KOPT-K1 (cell line): Measurements from ENCODE around the gene CPZ.
"Not testable (repeated sequence)": the region's sequence is repeated elsewhere in the genome, so short reads cannot be mapped to it uniquely, and the experiment has no call there.

Experiments used
- H3K27ac ChIP-seq: fragments of 200-600 bp; sonication (generic); 2 replicates; pipeline ENCODE4 v1.5.1; 2016; ENCODE audit warnings: antibody characterized with exemption, mild to moderate bottlenecking, low read depth, low read length; ENCODE audit not compliant: poor library complexity, severe bottlenecking
- H3K36me3 ChIP-seq: fragments of 200-600 bp; sonication (generic); 2 replicates; pipeline ENCODE4 v1.5.1; 2017; ENCODE audit warnings: antibody characterized with exemption, mild to moderate bottlenecking, low read length, moderate library complexity; ENCODE audit not compliant: insufficient read depth
- H3K9me3 ChIP-seq: fragments of 200-600 bp; sonication (generic); 2 replicates; pipeline ENCODE4 v1.5.1; 2017; ENCODE audit warnings: antibody characterized with exemption, low read length, mild to moderate bottlenecking; ENCODE audit not compliant: insufficient read depth, poor library complexity, severe bottlenecking

CPZ gene

DNA sequence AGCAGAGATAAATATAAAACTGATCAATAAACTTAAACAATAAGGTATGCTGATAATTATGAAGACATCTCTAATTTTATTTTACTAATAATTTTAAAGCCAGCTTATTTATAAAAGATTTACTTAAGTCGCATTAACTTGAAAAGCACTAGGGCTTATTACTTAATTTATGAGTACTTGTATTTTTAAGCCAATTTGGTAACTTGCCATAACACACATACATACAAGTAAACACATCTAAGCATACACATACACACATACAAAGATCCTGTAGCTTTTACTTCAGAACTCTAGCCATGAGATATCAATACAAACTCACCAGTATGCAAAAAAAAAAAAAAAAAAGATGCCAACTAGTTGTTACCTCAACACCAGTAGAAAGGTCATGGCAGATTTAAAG lies 22.4 kb upstream of the CPZ start:
- Histone ChIP-seq H3K27ac (no peak overlapping the region), H3K36me3 (no peaks in the 10 kb centered on the region), H3K9me3 (no peaks in the 10 kb centered on the region)

- no peaks in the 10 kb centered on the region for H3K9me3 ChIP-seq
- H3K36me3 ChIP-seq, result no peaks in the 10 kb centered on the region
- H3K27ac ChIP-seq, result no peak overlapping the region
These were observed 20.6 kb upstream of the CPZ start for GRCh38 chr4:8571702-8572685.

DNA sequence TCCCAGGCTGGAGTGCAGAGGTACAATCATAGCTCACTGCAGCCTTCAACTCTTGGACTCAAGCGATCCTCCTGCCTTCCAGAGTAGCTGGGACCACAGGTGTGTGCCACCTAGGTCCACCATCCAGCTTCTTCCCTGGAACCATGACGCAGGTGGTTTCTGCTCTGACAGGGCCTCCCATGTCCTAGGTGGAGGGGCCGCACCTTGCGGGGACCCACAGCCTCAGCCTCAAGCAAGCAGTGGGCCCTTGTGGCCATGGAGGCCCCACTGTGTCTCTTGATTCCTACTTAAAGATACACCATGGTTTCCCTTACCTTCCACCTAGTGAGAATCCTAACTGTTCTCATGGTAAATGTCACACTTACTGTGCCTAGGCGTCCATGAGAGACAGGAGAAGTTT lies 19.3 kb upstream of the CPZ start:
- Histone ChIP-seq H3K36me3 (no peaks in the 10 kb centered on the region), H3K9me3 (no peaks in the 10 kb centered on the region), H3K27ac (no peak overlapping the region)

DNA sequence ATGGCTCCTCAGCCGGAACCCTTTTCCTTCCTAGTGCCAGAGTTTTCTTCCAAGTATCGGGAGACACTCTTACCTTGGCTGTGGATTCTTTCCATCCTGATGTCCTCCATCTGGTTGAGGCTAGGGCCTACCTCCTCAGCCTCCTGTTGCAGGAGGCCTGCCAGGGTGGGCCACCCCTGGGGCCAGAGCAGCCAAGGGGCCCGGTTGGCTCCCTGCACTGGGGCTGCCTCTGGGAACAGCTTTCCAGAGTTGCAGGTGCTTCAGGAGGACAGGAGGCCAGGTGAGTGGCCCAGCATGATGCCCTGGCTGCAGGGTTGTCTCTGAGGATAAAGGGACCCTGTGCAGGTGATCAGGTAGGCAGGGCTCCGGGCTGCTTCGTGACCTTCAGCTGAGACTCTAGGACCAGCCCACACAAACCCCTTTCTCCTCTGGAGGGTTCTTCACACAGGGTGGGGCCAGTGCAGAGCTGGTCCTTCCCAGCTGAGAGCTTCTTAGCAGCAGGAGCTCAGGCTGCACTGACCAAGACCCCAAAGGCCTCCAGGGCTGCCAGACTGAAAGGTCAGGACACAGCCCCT lies 17.7 kb upstream of the CPZ start:
- Histone ChIP-seq H3K36me3 (no peaks in the 10 kb centered on the region), H3K9me3 (no peaks in the 10 kb centered on the region), H3K27ac (no peak overlapping the region)

DNA sequence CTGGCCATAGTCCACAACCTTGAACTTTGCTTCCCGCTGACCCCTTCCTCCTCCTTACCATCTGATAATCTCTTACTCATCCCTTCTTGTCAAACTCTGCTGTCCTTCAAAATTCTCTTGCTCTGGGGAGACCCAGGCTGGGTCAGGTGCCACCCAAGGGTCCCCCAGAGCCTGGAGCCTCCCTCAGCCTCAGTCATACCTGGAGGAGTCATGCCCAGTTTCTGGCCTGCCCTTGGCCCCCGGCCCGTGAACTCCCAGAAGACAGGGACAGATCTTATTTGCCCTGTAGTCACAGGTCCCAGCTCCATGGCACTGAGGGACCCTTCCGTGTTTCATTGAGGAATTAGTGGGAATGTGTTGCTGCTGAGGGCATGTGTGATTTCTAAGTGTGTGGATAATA lies 17.1 kb upstream of the CPZ start:
- H3K9me3 ChIP-seq, result no peaks in the 10 kb centered on the region
- no peaks in the 10 kb centered on the region for H3K36me3 ChIP-seq
- no peak overlapping the region for H3K27ac ChIP-seq

DNA sequence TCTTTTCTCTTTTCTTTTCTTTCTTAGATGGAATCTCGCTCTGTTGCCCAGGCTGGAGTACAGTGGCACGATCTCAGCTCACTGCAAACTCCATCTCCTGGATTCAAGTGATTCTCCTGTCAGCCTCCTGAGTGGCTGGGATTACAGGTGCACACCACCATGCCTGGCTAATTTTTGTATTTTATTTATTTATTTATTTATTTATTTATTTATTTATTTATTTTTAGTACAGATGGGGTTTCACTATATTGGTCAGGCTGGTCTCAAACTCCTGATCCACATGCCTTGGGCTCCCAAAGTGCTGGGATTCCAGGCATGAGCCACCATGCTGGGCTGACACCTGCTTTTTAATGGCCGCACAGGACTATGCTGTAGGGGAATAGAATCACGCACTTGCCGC lies 16.0 kb upstream of the CPZ start:
- H3K36me3 ChIP-seq, H3K27ac ChIP-seq, H3K9me3 ChIP-seq: not testable (repeated sequence)

GRCh38 chr4:8577046-8577445 lies 15.5 kb upstream of the CPZ start:
- Histone ChIP-seq H3K27ac (no peak overlapping the region), H3K9me3 (no peaks in the 10 kb centered on the region), H3K36me3 (no peaks in the 10 kb centered on the region)

DNA sequence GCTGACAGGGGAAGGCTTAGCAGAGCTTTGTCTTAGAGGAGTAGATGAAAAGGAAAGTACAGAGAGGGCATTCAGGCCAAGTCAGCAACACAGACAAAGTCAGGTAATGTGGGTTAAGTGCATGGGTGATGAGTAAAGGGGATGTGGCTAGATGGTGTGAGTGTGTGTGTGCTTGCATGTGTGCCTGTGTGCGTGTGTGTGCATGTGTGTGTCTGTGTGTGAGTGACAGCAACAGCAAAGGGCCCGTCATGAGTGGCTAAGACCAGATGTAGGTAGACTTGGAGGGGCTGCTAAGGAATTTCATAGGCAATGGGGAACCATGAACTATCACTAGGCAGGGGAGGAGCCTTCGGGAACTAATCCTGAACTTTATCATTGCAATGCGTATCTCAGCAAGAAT lies 14.6 kb upstream of the CPZ start:
- no peaks in the 10 kb centered on the region for H3K36me3 ChIP-seq
- no peaks in the 10 kb centered on the region for H3K9me3 ChIP-seq
- no peak overlapping the region for H3K27ac ChIP-seq

DNA sequence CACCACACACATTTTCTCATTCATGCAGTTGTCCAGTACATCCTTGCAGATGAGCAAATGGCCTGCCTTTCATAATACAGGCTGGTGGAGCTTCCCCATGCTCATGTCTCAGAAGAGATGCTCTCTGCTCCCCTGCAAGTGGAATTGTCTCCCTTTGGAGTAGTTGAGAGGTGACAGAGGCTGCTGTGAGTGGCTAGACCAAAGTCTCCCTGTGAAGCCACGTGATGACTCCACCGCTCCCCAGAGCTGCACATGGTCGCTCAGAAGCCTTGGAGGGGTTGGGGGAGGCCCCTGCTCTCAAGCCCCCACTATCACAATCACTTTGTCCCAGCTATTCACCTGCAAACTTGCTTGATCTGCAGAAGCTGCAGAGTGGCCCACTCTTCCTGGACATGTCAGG lies 13.8 kb upstream of the CPZ start:
- Histone ChIP-seq H3K27ac (no peak overlapping the region), H3K36me3 (no peaks in the 10 kb centered on the region), H3K9me3 (no peaks in the 10 kb centered on the region)

- Histone ChIP-seq H3K27ac (no peak overlapping the region), H3K9me3 (no peaks in the 10 kb centered on the region), H3K36me3 (no peaks in the 10 kb centered on the region)
These were observed 12.8 kb upstream of the CPZ start for GRCh38 chr4:8579526-8580320.

DNA sequence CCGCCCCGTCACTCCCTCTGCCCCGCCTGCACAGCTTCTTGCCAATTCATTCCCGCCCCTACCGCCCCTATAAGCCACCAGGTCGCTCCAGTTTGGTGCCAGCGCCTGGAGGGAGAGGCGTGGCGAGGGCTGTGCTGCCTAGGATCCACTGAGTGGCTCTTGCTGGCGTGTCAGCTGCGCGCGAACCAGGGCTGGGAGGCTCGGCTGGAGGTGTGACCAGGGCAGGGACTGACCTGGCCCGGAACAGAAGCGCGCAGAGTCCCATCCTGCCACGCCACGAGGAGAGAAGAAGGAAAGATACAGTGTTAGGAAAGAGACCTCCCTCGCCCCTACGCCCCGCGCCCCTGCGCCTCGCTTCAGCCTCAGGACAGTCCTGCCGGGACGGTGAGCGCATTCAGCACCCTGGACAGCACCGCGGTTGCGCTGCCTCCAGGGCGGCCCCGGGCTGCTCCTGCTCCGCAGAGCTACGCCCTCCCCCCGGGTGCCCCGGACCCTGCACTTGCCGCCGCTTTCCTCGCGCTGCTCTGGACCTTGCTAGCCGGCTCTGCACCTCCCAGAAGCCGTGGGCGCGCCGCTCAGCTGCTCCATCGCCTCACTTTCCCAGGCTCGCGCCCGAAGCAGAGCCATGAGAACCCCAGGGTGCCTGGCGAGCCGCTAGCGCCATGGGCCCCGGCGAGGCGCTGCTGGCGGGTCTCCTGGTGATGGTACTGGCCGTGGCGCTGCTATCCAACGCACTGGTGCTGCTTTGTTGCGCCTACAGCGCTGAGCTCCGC lies 12.1 kb upstream of the CPZ start, which contains the start of gene GPR78:
TSS of gene GPR78 (plus strand) at position 72 of the 773 bp plus-strand sequence. CDS start at position 663, 591 bp downstream.
- Histone ChIP-seq H3K27ac (no peak within 1 kb of the TSS), H3K36me3 (no peaks in the 10 kb centered on the region)

DNA sequence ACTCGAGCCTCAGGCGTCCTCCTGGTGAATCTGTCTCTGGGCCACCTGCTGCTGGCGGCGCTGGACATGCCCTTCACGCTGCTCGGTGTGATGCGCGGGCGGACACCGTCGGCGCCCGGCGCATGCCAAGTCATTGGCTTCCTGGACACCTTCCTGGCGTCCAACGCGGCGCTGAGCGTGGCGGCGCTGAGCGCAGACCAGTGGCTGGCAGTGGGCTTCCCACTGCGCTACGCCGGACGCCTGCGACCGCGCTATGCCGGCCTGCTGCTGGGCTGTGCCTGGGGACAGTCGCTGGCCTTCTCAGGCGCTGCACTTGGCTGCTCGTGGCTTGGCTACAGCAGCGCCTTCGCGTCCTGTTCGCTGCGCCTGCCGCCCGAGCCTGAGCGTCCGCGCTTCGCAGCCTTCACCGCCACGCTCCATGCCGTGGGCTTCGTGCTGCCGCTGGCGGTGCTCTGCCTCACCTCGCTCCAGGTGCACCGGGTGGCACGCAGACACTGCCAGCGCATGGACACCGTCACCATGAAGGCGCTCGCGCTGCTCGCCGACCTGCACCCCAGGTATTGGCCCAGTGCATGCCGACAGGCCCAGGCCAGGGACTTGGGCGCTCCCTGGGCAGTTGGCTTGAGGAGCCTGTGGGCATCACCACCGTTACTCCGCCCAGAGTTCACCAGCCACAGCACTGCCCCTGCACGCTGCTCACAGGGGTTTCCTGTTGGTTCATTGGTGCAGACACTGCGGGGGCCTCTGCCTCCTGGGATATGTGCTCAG lies 11.3 kb upstream of the CPZ start:
- H3K27ac ChIP-seq, result no peak overlapping the region
- no peaks in the 10 kb centered on the region for H3K9me3 ChIP-seq
- no peaks in the 10 kb centered on the region for H3K36me3 ChIP-seq

More for the DNA sequence above, 12.1 kb upstream of the CPZ start, which contains the start of gene GPR78:
- no peaks in the 10 kb centered on the region for H3K9me3 ChIP-seq

DNA sequence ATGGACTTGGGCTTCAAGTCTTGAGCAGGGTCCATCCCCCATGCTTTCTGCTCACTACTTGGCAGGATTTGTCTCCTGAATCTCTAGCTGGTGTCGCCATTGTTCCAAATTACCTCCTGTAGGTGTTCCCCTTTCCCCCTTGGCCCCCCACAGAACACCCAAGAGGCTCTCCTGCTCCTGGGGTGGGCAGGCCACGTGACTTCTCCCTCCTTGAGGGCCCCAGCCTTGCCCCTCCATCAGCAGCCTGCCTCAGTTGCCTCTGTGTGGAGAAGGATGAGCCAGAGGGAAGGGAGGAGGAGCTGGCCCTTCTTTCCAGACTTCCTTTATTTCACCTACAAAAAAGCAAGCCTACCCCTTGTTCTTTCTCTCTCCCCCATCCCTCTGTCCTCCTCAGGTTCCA lies 10.5 kb upstream of the CPZ start:
- Histone ChIP-seq H3K9me3 (no peaks in the 10 kb centered on the region), H3K36me3 (no peaks in the 10 kb centered on the region), H3K27ac (no peak overlapping the region)

- Histone ChIP-seq H3K27ac (no peak overlapping the region), H3K36me3 (no peaks in the 10 kb centered on the region), H3K9me3 (no peaks in the 10 kb centered on the region)
These were observed 10.1 kb upstream of the CPZ start for GRCh38 chr4:8582436-8582835.
